Calu3 (cell line): ENCODE results near the gene SLC11A1. TPM values are rescaled to one million over a fixed set of nuclear protein-coding genes. Genes with fewer than 3 reads are reported as not detected.

ENCODE experiments used
- BruUV-seq: library from RNA; stranded (reverse); fragments of 400-500 nt; replicated peaks from 2 replicates; lab custom pipeline; 2021; lab: Mats Ljungman, UMichigan
- CTCF ChIA-PET: fragments of 300-600 bp; sonication (Branson Sonifier 250); formaldehyde crosslinking; loops from one replicate; lab custom pipeline; 2022; ENCODE audit warnings: antibody characterized with exemption; lab: Charles Lee
- DNase-seq: peaks from one replicate; pipeline ENCODE4 v3.0.0; 2022
- H3K27ac Mint-ChIP-seq: one replicate; pipeline ENCODE4 v1.8.0; 2022; ENCODE audit warnings: mixed read lengths; ENCODE audit not compliant: unreplicated experiment
- H3K27me3 Mint-ChIP-seq: one replicate; pipeline ENCODE4 v1.8.0; 2022; ENCODE audit warnings: mixed read lengths; ENCODE audit not compliant: unreplicated experiment
- H3K36me3 Mint-ChIP-seq: one replicate; pipeline ENCODE4 v1.8.0; 2022; ENCODE audit warnings: mild to moderate bottlenecking, moderate library complexity, mixed read lengths; ENCODE audit not compliant: insufficient read depth, unreplicated experiment
- H3K4me1 Mint-ChIP-seq: one replicate; pipeline ENCODE4 v1.8.0; 2022; ENCODE audit warnings: mild to moderate bottlenecking, low read depth, mixed read lengths; ENCODE audit not compliant: unreplicated experiment
- H3K4me3 Mint-ChIP-seq: one replicate; pipeline ENCODE4 v1.8.0; 2022; ENCODE audit warnings: mild to moderate bottlenecking, low read depth, moderate library complexity, mixed read lengths; ENCODE audit not compliant: unreplicated experiment
- H3K9me3 Mint-ChIP-seq: one replicate; pipeline ENCODE4 v1.8.0; 2022; ENCODE audit warnings: low read depth, mixed read lengths; ENCODE audit not compliant: unreplicated experiment
- intact Hi-C: fragments of 100-400 bp; cut with micrococcal nuclease; formaldehyde crosslinking; loops from one replicate; pipeline ENCODE4 v1.10.0; 2022; ENCODE audit not compliant: unreplicated experiment
- total RNA-seq: library from RNA; stranded (reverse); gene quantifications from 2 replicates; pipeline ENCODE4 v1.2.3, GENCODE V29; 2022
- TF ChIP-seq, protein P1 (sequence below): fragments of 200-600 bp; IDR thresholded peaks from one replicate; pipeline ENCODE4 v1.8.0; 2022; ENCODE audit warnings: antibody characterized with exemption; ENCODE audit not compliant: unreplicated experiment

The SLC11A1 gene
- total RNA-seq, 1 experiment from 2014 or later: not detected

DNA sequence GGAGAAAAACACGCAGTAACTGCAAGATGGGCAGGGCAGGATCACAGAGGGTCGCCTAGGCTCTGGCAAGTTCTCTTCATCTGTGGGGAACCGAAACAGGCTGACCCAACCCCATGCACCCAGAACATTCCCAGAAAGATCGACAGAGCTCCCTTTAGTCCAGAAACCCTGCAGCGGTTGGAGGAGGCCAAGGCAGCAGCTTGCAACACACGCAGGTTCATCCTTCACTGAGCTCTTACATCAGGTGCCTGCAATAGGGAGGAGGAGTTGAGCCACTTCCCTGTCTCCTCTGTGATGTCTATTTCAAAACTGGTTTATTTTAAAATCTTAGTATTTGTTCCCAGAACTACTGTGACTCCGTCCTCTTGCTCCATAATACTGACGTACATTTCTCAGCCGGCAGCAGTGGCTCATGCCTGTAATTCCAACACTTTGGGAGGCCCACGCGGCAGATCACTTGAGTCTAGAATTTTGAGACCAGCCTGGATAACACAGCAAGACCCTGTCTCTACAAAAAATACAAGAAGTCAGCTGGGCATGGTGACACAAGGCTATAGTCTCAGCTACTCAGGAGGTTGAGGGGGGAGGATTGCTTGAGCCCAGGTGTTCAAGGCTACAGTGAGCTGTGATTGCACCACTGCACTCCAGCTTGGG, 11.5 kb upstream of the SLC11A1 start:
- Mint-ChIP-seq H3K9me3 (no peaks in the 10 kb centered on the region), H3K36me3 (peaks cover 13% of the 10 kb centered on the region), H3K4me1 (no peaks in the 10 kb centered on the region), H3K27ac (no peak overlapping the region), H3K4me3 (no peak overlapping the region), H3K27me3 (no peaks in the 10 kb centered on the region)
- BruUV-seq: no TSS peak
- intact Hi-C loops: no loop called here
- TF ChIP-seq, protein P1, sequence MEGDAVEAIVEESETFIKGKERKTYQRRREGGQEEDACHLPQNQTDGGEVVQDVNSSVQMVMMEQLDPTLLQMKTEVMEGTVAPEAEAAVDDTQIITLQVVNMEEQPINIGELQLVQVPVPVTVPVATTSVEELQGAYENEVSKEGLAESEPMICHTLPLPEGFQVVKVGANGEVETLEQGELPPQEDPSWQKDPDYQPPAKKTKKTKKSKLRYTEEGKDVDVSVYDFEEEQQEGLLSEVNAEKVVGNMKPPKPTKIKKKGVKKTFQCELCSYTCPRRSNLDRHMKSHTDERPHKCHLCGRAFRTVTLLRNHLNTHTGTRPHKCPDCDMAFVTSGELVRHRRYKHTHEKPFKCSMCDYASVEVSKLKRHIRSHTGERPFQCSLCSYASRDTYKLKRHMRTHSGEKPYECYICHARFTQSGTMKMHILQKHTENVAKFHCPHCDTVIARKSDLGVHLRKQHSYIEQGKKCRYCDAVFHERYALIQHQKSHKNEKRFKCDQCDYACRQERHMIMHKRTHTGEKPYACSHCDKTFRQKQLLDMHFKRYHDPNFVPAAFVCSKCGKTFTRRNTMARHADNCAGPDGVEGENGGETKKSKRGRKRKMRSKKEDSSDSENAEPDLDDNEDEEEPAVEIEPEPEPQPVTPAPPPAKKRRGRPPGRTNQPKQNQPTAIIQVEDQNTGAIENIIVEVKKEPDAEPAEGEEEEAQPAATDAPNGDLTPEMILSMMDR: no peak
- CTCF ChIA-PET: no interaction called here
- no peak for DNase-seq

DNA sequence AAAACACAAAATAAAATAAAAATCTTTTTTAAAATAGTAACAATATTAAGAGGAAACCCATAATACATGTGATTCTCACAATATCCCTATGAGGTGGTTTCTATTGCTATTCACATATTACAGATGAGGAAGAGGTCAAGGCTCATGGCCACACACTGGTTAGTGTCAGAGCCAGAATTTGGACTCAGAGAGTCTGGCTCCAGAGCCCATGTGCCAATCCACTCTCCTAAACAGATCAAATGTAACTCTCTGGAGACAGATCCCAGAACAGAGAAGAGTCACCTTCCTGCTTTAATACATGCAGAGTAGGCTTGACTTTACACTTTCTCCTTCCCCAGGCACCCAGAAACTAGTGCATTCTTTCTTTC, 10.1 kb upstream of the SLC11A1 start:
- no peaks in the 10 kb centered on the region for H3K4me1 Mint-ChIP-seq
- no peak for DNase-seq
- peaks cover 11% of the 10 kb centered on the region for H3K36me3 Mint-ChIP-seq
- H3K27me3 Mint-ChIP-seq: no peaks in the 10 kb centered on the region
- no TSS peak for BruUV-seq
- H3K9me3 Mint-ChIP-seq: no peaks in the 10 kb centered on the region
- intact Hi-C loops: no loop called here
- CTCF ChIA-PET: no interaction called here
- no peak overlapping the region for H3K4me3 Mint-ChIP-seq
- no peak overlapping the region for H3K27ac Mint-ChIP-seq
- TF ChIP-seq, protein P1: no peak

DNA sequence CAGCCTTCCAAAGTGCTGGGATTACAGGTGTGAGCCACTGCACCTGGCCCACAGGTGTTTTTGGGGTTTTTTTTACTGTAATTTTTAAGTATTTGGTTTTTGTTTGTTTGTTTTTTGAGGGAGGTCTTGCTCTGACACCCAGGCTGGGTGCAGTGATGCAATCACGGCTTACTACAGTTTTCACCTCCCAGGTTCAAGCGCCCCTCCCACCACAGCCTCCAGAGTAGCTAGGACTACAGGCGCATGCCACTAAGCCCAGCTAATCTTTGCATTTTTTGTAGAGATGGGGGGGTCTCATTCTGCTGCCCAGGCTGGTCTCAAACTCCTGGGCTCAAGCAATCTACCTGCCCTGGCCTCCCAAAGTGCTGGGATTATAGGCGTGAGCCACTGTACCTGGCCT, 7.3 kb upstream of the SLC11A1 start:
- no TSS peak for BruUV-seq
- Mint-ChIP-seq H3K36me3 (no peaks in the 10 kb centered on the region), H3K4me1 (peaks cover 3% of the 10 kb centered on the region), H3K4me3 (no peak overlapping the region), H3K27me3 (no peaks in the 10 kb centered on the region), H3K27ac (no peak overlapping the region), H3K9me3 (no peaks in the 10 kb centered on the region)
- no peak for DNase-seq
- TF ChIP-seq, protein P1: no peak
- CTCF ChIA-PET: no interaction called here
- intact Hi-C loops: no loop called here

DNA sequence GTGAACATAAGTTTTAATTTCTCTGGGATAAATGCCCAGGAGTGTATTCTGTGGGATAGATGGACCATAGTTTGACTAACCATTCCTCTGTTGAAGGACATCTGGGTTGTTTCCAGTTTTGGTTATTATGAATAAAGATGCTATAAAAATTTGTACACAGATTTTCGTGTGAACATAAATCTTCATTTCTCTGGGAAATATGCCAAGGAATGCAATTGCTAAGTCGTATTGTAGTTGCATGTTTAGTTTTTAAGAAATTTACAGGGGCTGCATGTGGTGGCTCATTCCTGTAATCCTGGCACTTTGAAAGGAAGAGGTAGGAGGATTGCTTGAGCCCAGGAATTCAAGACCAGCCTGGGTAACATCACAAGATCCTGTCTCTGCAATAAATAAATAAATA, 6.9 kb upstream of the SLC11A1 start:
- no peak for DNase-seq
- peaks cover 7% of the 10 kb centered on the region for H3K4me1 Mint-ChIP-seq
- CTCF ChIA-PET: no interaction called here
- H3K36me3 Mint-ChIP-seq: no peaks in the 10 kb centered on the region
- BruUV-seq: no TSS peak
- no peak overlapping the region for H3K4me3 Mint-ChIP-seq
- TF ChIP-seq, protein P1: no peak
- intact Hi-C loops: no loop called here
- H3K27me3 Mint-ChIP-seq: no peaks in the 10 kb centered on the region
- no peak overlapping the region for H3K27ac Mint-ChIP-seq
- H3K9me3 Mint-ChIP-seq: no peaks in the 10 kb centered on the region
